Measurements from ENCODE around the gene STX7.

DNA sequence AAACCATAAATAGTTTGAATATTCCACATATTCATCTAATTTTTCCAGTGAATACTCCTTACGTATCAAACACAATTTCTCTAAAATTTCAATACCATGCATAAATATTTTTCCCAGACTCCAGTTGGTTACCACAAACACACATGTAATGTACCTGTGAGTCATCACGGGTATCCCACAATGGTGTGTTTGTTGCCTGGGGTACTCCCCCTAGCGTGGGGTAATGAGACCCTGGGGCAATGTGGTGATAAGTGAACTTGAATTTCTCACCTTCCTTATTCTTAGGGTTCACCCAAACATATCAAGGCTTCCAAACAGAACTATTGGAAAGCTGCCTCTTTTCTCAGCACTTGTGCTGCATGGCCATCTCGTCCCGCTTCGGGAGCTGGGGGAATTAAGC is 51.0 kb downstream of the STX7 start:
- TF ChIP-seq CTCF (IDR thresholded peaks at IDR 0.05) (no peak), JUN (IDR thresholded peaks at IDR 0.05) (no peak), EP300 (IDR thresholded peaks at IDR 0.05) (no peak), SMC3 (IDR thresholded peaks at IDR 0.05) (no peak), HDAC2 (IDR thresholded peaks at IDR 0.05) (no peak), CEBPB (IDR thresholded peaks at IDR 0.05) (no peak)

Data from A549 (cell line).